ENCODE measurements around the gene LNPEP. TPM values are rescaled to one million over a fixed set of nuclear protein-coding genes. Genes with fewer than 3 reads are reported as not detected.
"Not testable (repeated sequence)": the region's sequence is repeated elsewhere in the genome, so short reads cannot be mapped to it uniquely, and the experiment has no call there.

LNPEP gene
- total and polyA plus RNA-seq, 8 donors, result 22.2 to 40.6 (median 27.6) TPM

GRCh38 chr5:96927008-96927407 lies 8.9 kb upstream of the LNPEP start:
- TF ChIP-seq CTCF (IDR thresholded peaks at IDR 0.05), result no peak
- Histone ChIP-seq H3K27ac (no peak overlapping the region), H3K27me3 (no peaks in the 10 kb centered on the region), H3K36me3 (no peaks in the 10 kb centered on the region), H3K9me3 (no peaks in the 10 kb centered on the region), H3K4me1 (peaks cover 0 to 5% of the 10 kb centered on the region in 2 donors), H3K4me3 (no peak overlapping the region)
- no peak for DNase-seq
- intact Hi-C loops (cut with DNase I), result no loop called here
- ATAC-seq, result no peak

DNA sequence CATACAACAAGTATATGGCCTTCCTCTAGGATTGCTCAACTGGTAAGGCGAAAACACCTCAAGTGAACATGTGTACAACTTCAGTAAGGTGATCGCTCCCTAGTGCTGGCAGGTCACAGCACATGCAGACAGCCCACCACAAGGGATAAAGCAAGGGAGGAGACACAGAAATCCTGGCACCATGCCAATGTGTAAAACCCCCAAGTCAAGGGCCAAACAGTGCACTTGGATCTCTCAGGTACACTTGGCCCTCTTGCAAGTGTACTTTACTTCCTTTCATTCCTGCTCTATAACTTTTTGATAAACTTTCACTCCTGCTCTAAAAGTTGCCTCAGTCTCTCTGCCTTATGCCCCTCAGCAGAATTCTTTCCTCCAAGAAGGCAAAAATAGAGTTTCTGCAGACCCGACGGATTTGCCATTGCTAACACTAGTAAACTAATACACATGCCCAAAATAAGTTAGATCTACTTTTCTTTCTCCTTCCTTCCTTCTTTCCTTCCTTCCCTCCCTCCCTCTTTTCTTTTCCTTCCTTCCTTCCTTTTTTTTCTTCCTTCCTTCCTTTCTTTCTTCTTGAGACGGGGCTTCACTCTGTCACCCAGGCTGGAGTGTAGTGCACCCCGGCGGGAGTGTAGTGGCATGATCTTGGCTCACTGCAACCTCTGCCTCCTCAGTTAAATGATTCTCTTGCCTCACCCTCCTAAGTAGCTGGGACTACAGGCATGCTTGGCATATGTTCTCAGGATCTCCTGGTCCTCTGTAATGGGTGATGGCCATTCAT lies 6.8 kb upstream of the LNPEP start:
- TF ChIP-seq CTCF (IDR thresholded peaks at IDR 0.05), result no peak
- ATAC-seq (no peak), DNase-seq (no peak)
- intact Hi-C loops (cut with DNase I), result no loop called here
- Histone ChIP-seq H3K4me1 (peaks cover 14 to 26% of the 10 kb centered on the region in 2 donors), H3K36me3 (no peaks in the 10 kb centered on the region), H3K4me3 (no peak overlapping the region), H3K27ac (no peak overlapping the region), H3K27me3 (no peaks in the 10 kb centered on the region), H3K9me3 (no peaks in the 10 kb centered on the region)

DNA sequence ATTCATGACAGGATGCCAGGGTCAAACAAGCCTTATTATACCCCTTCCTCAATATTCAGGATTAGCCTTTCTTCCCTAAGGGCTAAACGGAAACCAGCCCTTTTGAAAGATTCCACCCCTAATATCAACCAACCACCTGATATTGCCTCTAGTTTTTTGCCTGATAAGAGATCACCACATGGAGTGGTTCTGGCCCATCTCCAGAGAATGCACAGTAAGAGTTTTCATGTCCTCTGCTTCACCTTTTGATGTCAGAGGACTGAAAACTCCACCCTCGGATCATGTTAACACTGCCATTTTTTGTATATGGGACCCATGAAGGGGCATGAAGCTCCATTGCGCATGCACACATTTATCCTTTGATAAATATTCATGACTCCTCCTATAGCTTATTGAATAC lies 5.8 kb upstream of the LNPEP start:
- Histone ChIP-seq H3K4me1 (peaks cover 14 to 29% of the 10 kb centered on the region in 2 donors), H3K27me3 (no peaks in the 10 kb centered on the region), H3K9me3 (no peaks in the 10 kb centered on the region), H3K4me3 (no peak overlapping the region), H3K27ac (no peak overlapping the region), H3K36me3 (no peaks in the 10 kb centered on the region)
- no peak for DNase-seq
- intact Hi-C loops (cut with DNase I), result no loop called here
- ATAC-seq, result no peak
- TF ChIP-seq CTCF (IDR thresholded peaks at IDR 0.05), result no peak

DNA sequence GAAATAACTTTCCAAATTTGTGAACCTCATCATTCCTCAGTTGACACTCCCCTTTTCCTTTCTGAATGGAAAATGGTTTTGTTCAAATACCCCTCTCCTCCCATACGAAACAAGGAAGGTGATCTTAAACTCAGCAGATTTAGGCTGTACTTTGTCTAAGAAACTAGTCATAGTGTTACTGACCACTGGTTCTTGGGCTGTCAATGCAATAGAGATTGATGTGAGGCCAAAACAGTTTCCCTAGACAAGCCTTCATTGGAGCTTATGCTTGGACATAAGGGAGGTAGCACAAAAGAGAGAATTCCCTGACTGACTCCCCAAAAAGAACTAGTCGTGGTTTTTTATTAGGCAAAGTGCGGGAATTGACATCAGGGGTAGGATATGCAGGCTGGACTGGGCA lies 5.3 kb upstream of the LNPEP start:
- Histone ChIP-seq H3K9me3 (no peaks in the 10 kb centered on the region), H3K27ac (no peak overlapping the region), H3K4me1 (peaks cover 14 to 29% of the 10 kb centered on the region in 2 donors), H3K4me3 (no peak overlapping the region), H3K27me3 (no peaks in the 10 kb centered on the region), H3K36me3 (no peaks in the 10 kb centered on the region)
- intact Hi-C loops (cut with DNase I), result no loop called here
- DNase-seq (no peak), ATAC-seq (no peak)
- no peak for TF ChIP-seq CTCF (IDR thresholded peaks at IDR 0.05)

- ATAC-seq; H3K36me3 ChIP-seq; H3K27me3 ChIP-seq; H3K27ac ChIP-seq; H3K4me3 ChIP-seq; H3K9me3 ChIP-seq; DNase-seq; intact Hi-C loops (cut with DNase I): not testable (repeated sequence)
- H3K4me1 ChIP-seq, result peaks cover 14 to 29% of the 10 kb centered on the region in 2 donors
Observed at GRCh38 chr5:96931037-96931436, 4.8 kb upstream of the LNPEP start.

DNA sequence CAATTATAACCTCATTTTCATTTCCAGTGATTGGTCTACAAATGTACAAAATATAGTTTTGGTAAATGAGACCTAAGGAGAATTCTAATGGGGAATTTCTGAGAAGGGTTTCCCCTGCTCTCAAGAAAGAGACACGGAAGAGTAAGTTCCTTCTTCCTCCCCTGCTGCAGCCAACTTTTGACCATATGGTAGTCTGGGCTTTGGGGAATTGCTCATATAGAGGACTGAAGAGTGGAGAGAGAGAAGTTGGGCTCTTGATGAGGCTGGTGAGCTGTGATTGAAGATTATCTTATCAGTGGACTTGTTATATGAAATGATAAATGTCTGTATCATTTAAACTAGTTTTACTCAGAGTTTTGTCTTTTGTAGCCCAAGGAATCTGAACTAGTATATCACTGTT lies 4.3 kb upstream of the LNPEP start:
- Histone ChIP-seq H3K4me1 (peaks cover 14 to 29% of the 10 kb centered on the region in 2 donors), H3K9me3 (no peaks in the 10 kb centered on the region), H3K27me3 (no peaks in the 10 kb centered on the region), H3K4me3 (no peak overlapping the region), H3K36me3 (no peaks in the 10 kb centered on the region), H3K27ac (no peak overlapping the region)
- intact Hi-C loops (cut with DNase I), result no loop called here
- DNase-seq (no peak), ATAC-seq (no peak)
- no peak for TF ChIP-seq CTCF (IDR thresholded peaks at IDR 0.05)
